Stimulated activated effector memory CD8-positive, alpha-beta T cell treated with anti-CD3 and anti-CD28 coated beads, Interleukin-12 subunit alpha, Interleukin-12 subunit beta, amount 100 ng/mL, for 72 hours (primary cell): ENCODE measurements around the gene ARMCX2.
"Not testable (repeated sequence)": the region's sequence is repeated elsewhere in the genome, so short reads cannot be mapped to it uniquely, and the experiment has no call there.

Experiments used
- ATAC-seq: fragments of 150-1000 bp; cut with Tn5 transposase; 2 replicates; pipeline ENCODE4 v1.10.0; 2021
- DNase-seq, 2 donors: peaks; one replicate each; pipeline ENCODE4 v3.0.0; 2021 to 2022; ENCODE audit warnings: low spot score in 2 of 2
- H3K27ac Mint-ChIP-seq: one replicate; pipeline ENCODE4 v1.8.0; 2022; ENCODE audit warnings: mild to moderate bottlenecking, mixed read lengths
- H3K36me3 Mint-ChIP-seq: one replicate; pipeline ENCODE4 v1.8.0; 2022; ENCODE audit warnings: mild to moderate bottlenecking, mixed read lengths
- H3K4me1 Mint-ChIP-seq: one replicate; pipeline ENCODE4 v1.8.0; 2022; ENCODE audit warnings: mixed read lengths
- H3K4me3 Mint-ChIP-seq: one replicate; pipeline ENCODE4 v1.8.0; 2022; ENCODE audit warnings: mild to moderate bottlenecking, mixed read lengths
- H3K9me3 Mint-ChIP-seq: one replicate; pipeline ENCODE4 v1.8.0; 2022; ENCODE audit warnings: mixed read lengths

ARMCX2 gene

GRCh38 chrX:101659601-101660063, at the start of gene ARMCX2:
Gene ARMCX2, minus strand, starts transcription at chrX:101659850. Its CDS starts 2,262 bp downstream, at chrX:101657588.
- no peak for DNase-seq
- H3K4me1 Mint-ChIP-seq, result peaks cover 5% of the 10 kb centered on the region
- peak within 1 kb of the TSS; percentile 74 for H3K4me3 Mint-ChIP-seq
- no peaks in the 10 kb centered on the region for H3K36me3 Mint-ChIP-seq
- ATAC-seq, result no peak
- no peaks in the 10 kb centered on the region for H3K9me3 Mint-ChIP-seq
- H3K27ac Mint-ChIP-seq, result no peak within 1 kb of the TSS

- no peaks in the 10 kb centered on the region for H3K9me3 Mint-ChIP-seq
- ATAC-seq, result no peak
- H3K27ac Mint-ChIP-seq, result no peak overlapping the region
- no peaks in the 10 kb centered on the region for H3K36me3 Mint-ChIP-seq
- DNase-seq, result no peak
- H3K4me3 Mint-ChIP-seq, result no peak overlapping the region
- H3K4me1 Mint-ChIP-seq, result no peaks in the 10 kb centered on the region
Observed at GRCh38 chrX:101709384-101709783, 49.7 kb upstream of the ARMCX2 start.

DNA sequence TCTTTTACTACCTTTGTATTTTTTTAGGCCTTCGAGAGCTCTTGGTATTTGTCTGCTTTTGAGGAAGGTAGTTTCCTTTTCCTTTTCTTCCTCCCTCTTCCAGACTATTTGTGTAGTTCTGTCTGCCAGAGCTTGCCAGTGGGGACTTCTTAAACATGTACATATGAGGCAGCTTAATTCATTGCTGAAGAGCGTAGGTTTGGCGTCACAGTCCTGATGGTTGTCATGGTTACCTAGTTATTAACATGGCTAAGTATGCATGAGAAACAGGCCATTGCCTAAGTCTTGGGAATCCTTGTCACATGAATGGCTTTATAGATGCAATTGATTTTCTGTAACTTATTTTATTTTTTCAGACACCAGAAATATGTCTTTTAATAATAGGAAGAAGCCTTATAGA, 48.5 kb upstream of the ARMCX2 start:
- no peaks in the 10 kb centered on the region for H3K9me3 Mint-ChIP-seq
- H3K36me3 Mint-ChIP-seq, result no peaks in the 10 kb centered on the region
- H3K4me1 Mint-ChIP-seq, result no peaks in the 10 kb centered on the region
- no peak for DNase-seq
- no peak for ATAC-seq
- no peak overlapping the region for H3K4me3 Mint-ChIP-seq
- H3K27ac Mint-ChIP-seq, result no peak overlapping the region

- ATAC-seq (no peak), DNase-seq (no peak)
- Mint-ChIP-seq H3K4me3 (no peak overlapping the region), H3K36me3 (no peaks in the 10 kb centered on the region), H3K27ac (no peak overlapping the region), H3K4me1 (no peaks in the 10 kb centered on the region), H3K9me3 (no peaks in the 10 kb centered on the region)
Observed at GRCh38 chrX:101693476-101693875, 33.8 kb upstream of the ARMCX2 start.

- no peaks in the 10 kb centered on the region for H3K4me1 Mint-ChIP-seq
- ATAC-seq, result no peak
- H3K27ac Mint-ChIP-seq, result no peak overlapping the region
- no peaks in the 10 kb centered on the region for H3K36me3 Mint-ChIP-seq
- no peak overlapping the region for H3K4me3 Mint-ChIP-seq
- no peaks in the 10 kb centered on the region for H3K9me3 Mint-ChIP-seq
- no peak for DNase-seq
Observed at GRCh38 chrX:101691835-101692234, 32.2 kb upstream of the ARMCX2 start.

- Mint-ChIP-seq H3K27ac (no peak overlapping the region), H3K4me3 (no peak overlapping the region), H3K9me3 (no peaks in the 10 kb centered on the region), H3K36me3 (no peaks in the 10 kb centered on the region), H3K4me1 (no peaks in the 10 kb centered on the region)
- DNase-seq, result no peak
- ATAC-seq, result no peak
Observed at GRCh38 chrX:101686574-101686973, 26.9 kb upstream of the ARMCX2 start.

GRCh38 chrX:101685923-101686322, 26.3 kb upstream of the ARMCX2 start:
- Mint-ChIP-seq H3K4me1 (no peaks in the 10 kb centered on the region), H3K9me3 (no peaks in the 10 kb centered on the region)

GRCh38 chrX:101682723-101683122, 23.1 kb upstream of the ARMCX2 start:
- Mint-ChIP-seq H3K4me3 (no peak overlapping the region), H3K9me3 (no peaks in the 10 kb centered on the region), H3K36me3 (no peaks in the 10 kb centered on the region), H3K27ac (peak overlapping the region; percentile 39), H3K4me1 (no peaks in the 10 kb centered on the region)
- no peak for DNase-seq
- ATAC-seq, result no peak

More at GRCh38 chrX:101685923-101686322, 26.3 kb upstream of the ARMCX2 start:
- H3K36me3 Mint-ChIP-seq, result no peaks in the 10 kb centered on the region
- no peak overlapping the region for H3K27ac Mint-ChIP-seq
- ATAC-seq, result no peak
- no peak for DNase-seq
- H3K4me3 Mint-ChIP-seq, result no peak overlapping the region

GRCh38 chrX:101677028-101677427, 17.4 kb upstream of the ARMCX2 start:
- Mint-ChIP-seq H3K36me3 (no peaks in the 10 kb centered on the region), H3K4me3 (no peak overlapping the region), H3K27ac (no peak overlapping the region), H3K4me1 (no peaks in the 10 kb centered on the region), H3K9me3 (no peaks in the 10 kb centered on the region)
- no peak for DNase-seq
- no peak for ATAC-seq

- H3K36me3 Mint-ChIP-seq, result no peaks in the 10 kb centered on the region
- ATAC-seq (no peak), DNase-seq (no peak)
- no peaks in the 10 kb centered on the region for H3K9me3 Mint-ChIP-seq
- no peaks in the 10 kb centered on the region for H3K4me1 Mint-ChIP-seq
- H3K27ac Mint-ChIP-seq, result no peak overlapping the region
- no peak overlapping the region for H3K4me3 Mint-ChIP-seq
Observed at GRCh38 chrX:101676571-101676970, 16.9 kb upstream of the ARMCX2 start.

- no peaks in the 10 kb centered on the region for H3K9me3 Mint-ChIP-seq
- no peak overlapping the region for H3K27ac Mint-ChIP-seq
- ATAC-seq, result no peak
- DNase-seq, result no peak
- H3K4me3 Mint-ChIP-seq, result no peak overlapping the region
- H3K4me1 Mint-ChIP-seq, result no peaks in the 10 kb centered on the region
- no peaks in the 10 kb centered on the region for H3K36me3 Mint-ChIP-seq
Observed at GRCh38 chrX:101668143-101668542, 8.5 kb upstream of the ARMCX2 start.

DNA sequence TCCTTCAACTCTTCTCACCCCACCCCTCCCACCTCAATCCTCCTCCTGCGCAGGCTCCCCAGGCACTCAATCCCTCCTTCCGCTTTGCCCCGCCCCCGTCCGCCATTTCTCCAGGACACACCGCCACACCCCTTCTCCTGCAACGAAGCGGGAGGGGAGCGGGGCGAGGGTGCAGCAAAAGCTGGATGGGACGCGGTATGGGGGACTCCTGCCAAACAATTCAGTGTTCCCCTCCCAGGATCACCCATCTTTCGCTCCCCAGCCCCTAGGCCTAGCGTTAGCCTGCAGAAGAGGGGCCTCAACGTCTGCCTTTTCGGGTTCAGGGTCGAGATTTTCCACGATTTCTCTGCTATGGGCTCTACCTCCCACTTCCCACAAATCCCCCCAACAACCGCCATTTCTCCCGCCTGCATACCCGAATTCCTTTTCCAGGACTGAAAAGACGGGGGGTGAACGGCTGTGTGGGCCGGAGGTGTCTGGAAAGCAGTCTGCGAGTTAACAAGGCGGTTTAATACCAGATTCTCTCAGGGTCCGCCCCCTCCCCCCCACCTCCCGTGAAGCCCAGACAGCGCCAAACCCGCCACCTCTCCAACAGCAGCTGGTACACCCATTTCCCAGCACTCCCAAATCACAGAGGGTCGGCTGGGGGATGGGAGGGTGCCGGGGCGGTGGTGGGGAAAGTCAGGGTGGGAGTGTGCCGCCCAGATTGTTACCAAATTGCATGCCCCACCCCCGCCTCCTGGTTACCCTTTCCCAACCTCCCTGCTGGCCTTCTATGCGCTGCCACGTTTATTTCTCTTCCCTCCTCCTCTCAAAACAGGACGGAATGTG, 774 bp downstream of the ARMCX2 start:
- Mint-ChIP-seq H3K36me3 (no peaks in the 10 kb centered on the region), H3K4me1 (peaks cover 5% of the 10 kb centered on the region), H3K27ac (no peak overlapping the region), H3K4me3 (peak overlapping the region; percentile 74), H3K9me3 (no peaks in the 10 kb centered on the region)
- ATAC-seq (peak; percentile 80), DNase-seq (peak in 1 of 2 donors; percentile 54)

GRCh38 chrX:101657495-101657894, 2.2 kb downstream of the ARMCX2 start:
- no peaks in the 10 kb centered on the region for H3K9me3 Mint-ChIP-seq
- H3K4me1 Mint-ChIP-seq, result peaks cover 5% of the 10 kb centered on the region
- no peak overlapping the region for H3K27ac Mint-ChIP-seq
- DNase-seq (no peak), ATAC-seq (no peak)
- no peaks in the 10 kb centered on the region for H3K36me3 Mint-ChIP-seq
- no peak overlapping the region for H3K4me3 Mint-ChIP-seq

DNA sequence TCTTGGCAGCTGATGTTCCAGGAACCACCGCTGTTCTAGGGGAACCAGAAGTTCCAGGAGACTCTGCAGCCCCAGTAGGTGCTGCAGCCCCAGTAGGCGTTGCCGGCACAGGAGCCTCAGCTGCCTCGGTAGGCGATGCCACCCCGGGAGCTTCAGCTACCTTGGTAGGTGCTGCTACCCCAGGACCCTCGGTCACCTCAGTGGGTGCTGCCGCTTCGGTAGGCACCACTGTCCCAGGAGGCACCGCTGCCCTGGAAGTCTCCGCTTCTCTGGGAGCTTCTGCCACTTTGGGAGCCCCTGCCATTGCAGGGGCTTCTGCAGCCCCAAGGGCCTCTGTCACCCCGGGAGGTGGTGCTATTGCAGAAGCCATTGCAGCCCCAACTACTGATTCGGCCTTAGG, 2.8 kb downstream of the ARMCX2 start:
- Mint-ChIP-seq H3K36me3 (no peaks in the 10 kb centered on the region), H3K4me3 (no peak overlapping the region), H3K4me1 (peaks cover 5% of the 10 kb centered on the region), H3K27ac (no peak overlapping the region), H3K9me3 (no peaks in the 10 kb centered on the region)
- DNase-seq (no peak), ATAC-seq (no peak)

DNA sequence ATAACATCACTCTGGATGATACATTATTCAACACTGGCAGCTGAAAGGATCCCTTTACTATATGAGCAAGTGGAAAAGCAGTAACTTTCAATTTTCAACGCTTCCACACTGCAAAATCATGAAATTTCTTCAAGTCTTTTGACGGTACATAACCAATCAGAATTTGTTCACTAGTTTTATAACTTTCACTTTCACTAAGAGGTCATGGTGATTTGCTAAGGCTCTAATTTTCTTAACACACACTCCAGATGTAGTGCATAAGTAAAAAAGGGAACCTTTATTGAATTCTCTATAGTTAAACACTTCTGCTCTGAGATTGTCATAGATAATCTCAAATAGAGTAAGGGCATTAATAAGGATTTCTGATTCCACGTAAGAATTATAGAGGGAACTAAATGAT, 4.1 kb downstream of the ARMCX2 start:
- peaks cover 5% of the 10 kb centered on the region for H3K4me1 Mint-ChIP-seq
- no peaks in the 10 kb centered on the region for H3K9me3 Mint-ChIP-seq
- H3K36me3 Mint-ChIP-seq, result no peaks in the 10 kb centered on the region
- no peak overlapping the region for H3K27ac Mint-ChIP-seq
- H3K4me3 Mint-ChIP-seq, result no peak overlapping the region
- DNase-seq (no peak), ATAC-seq (no peak)

DNA sequence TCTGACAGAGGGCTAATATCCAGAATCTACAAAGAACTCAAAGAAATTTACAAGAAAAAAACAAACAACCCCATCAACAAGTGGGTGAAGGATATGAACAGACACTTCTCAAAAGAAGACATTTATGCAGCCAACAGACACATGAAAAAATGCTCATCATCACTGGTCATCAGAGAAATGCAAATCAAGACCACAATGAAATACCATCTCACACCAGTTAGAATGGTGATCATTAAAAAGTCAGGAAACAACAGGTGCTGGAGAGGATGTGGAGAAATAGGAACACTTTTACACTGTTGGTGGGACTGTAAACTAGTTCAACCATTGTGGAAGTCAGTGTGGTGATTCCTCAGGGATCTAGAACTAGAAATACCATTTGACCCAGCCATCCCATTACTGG, 11.9 kb downstream of the ARMCX2 start:
- DNase-seq, ATAC-seq, H3K9me3 Mint-ChIP-seq, H3K27ac Mint-ChIP-seq, H3K36me3 Mint-ChIP-seq, H3K4me1 Mint-ChIP-seq, H3K4me3 Mint-ChIP-seq: not testable (repeated sequence)
